HepG2 (cell line): Measurements from ENCODE around the gene KTN1. TPM values are rescaled to one million over a fixed set of nuclear protein-coding genes. Genes with fewer than 3 reads are reported as not detected.

Source experiments
- AFF4 ChIP-seq: sonication (generic); formaldehyde crosslinking; IDR thresholded peaks from 2 replicates; pipeline ENCODE4 v1.4.0; 2020; ENCODE audit warnings: missing genetic modification reagents
- AHDC1 ChIP-seq: sonication (generic); formaldehyde crosslinking; IDR thresholded peaks from 2 replicates; pipeline ENCODE4 v1.5.1; 2020; ENCODE audit warnings: mild to moderate bottlenecking, missing genetic modification reagents, borderline replicate concordance
- NFATC3 ChIP-seq: sonication (generic); formaldehyde crosslinking; IDR thresholded peaks from 2 replicates; pipeline ENCODE4 v1.5.1; 2020; ENCODE audit warnings: mild to moderate bottlenecking, missing genetic modification reagents
- NFE2L2 ChIP-seq: fragments of 150-350 bp; IDR thresholded peaks from 2 replicates; pipeline ENCODE4 v1.6.1; 2014; ENCODE audit warnings: low read length
- NPAS2 ChIP-seq: sonication (generic); formaldehyde crosslinking; IDR thresholded peaks from 2 replicates; pipeline ENCODE4 v1.8.0; 2022; ENCODE audit warnings: mild to moderate bottlenecking, missing genetic modification reagents, borderline replicate concordance
- PCBP2 ChIP-seq: fragments of 200-400 bp; formaldehyde crosslinking; optimal IDR thresholded peaks from 2 replicates; pipeline ENCODE3; 2018; ENCODE audit warnings: low read length, low read depth; ENCODE audit not compliant: poor library complexity, severe bottlenecking
- THAP7 ChIP-seq: sonication (generic); formaldehyde crosslinking; IDR thresholded peaks from 2 replicates; pipeline ENCODE4 v1.8.1; 2023; ENCODE audit warnings: mild to moderate bottlenecking, missing genetic modification reagents
- UBTF ChIP-seq: sonication (generic); formaldehyde crosslinking; IDR thresholded peaks from 2 replicates; pipeline ENCODE4 v1.4.0; 2020; ENCODE audit warnings: mild to moderate bottlenecking, missing genetic modification reagents
- ZFP36L2 ChIP-seq: sonication (generic); formaldehyde crosslinking; IDR thresholded peaks from 2 replicates; pipeline ENCODE4 v1.4.0; 2020; ENCODE audit warnings: missing genetic modification reagents
- ZNF143 ChIP-seq: sonication (generic); formaldehyde crosslinking; IDR thresholded peaks from 2 replicates; pipeline ENCODE4 v1.4.0; 2020; ENCODE audit warnings: missing genetic modification reagents
- ZNF543 ChIP-seq: sonication (generic); formaldehyde crosslinking; IDR thresholded peaks from 2 replicates; pipeline ENCODE4 v1.4.0; 2020; ENCODE audit warnings: mild to moderate bottlenecking, missing genetic modification reagents
- ZNF740 ChIP-seq: sonication (generic); formaldehyde crosslinking; IDR thresholded peaks from 2 replicates; pipeline ENCODE4 v1.4.0; 2020; ENCODE audit warnings: missing genetic modification reagents
- ZXDC ChIP-seq: sonication (generic); formaldehyde crosslinking; IDR thresholded peaks from 2 replicates; pipeline ENCODE4 v1.5.0; 2020; ENCODE audit warnings: mild to moderate bottlenecking, missing genetic modification reagents
- polyA plus RNA-seq, 8 experiments: library from polyadenylated mRNA; depleted of rRNA in 3 of 8; stranded (reverse) in 7 of 8; unstranded in 1 of 8; fragments of >200 nt; fragmentation: Illumina TruSeq in 4 of 8; extraction: Trizol in 4 of 8; gene quantifications; 2 replicates each; pipeline versions ENCODE4 v1.2.1 to v1.2.3, GENCODE V29; 2011 to 2016; ENCODE audit warnings: low read depth in 4 of 8, missing spikeins in 1 of 8, mixed read lengths in 1 of 8; ENCODE audit not compliant: insufficient read depth in 1 of 8
- total RNA-seq, 5 experiments: library from RNA; depleted of rRNA; stranded (reverse); fragments of >200 nt; fragmentation: Illumina TruSeq; extraction: Trizol; gene quantifications; 2 replicates each; pipeline ENCODE4 v1.2.3, GENCODE V29; 2016; ENCODE audit warnings: low read depth in 1 of 5

The KTN1 gene
- total and polyA plus RNA-seq, 2 of the 13 experiments (the other 11 are each of a cell fraction or from before 2014, with no cell fraction given): 60.6 to 169 TPM

GRCh38 chr14:55599250-55599879 is 19.4 kb downstream of the KTN1 start (continued):
- no peak for TF ChIP-seq ZXDC (CRISPR knock-in tag)
- no peak for TF ChIP-seq NFE2L2
- no peak for TF ChIP-seq PCBP2
- no peak for TF ChIP-seq ZFP36L2 (CRISPR knock-in tag)
- TF ChIP-seq ZNF143 (CRISPR knock-in tag): no peak
- TF ChIP-seq NPAS2 (CRISPR knock-in tag): no peak
- TF ChIP-seq THAP7 (CRISPR knock-in tag): no peak
- TF ChIP-seq ZNF543 (CRISPR knock-in tag): peak; percentile 63; the same call in 1 of the 2 replicates
- no peak for TF ChIP-seq NFATC3 (CRISPR knock-in tag)
- 0 out of 2 replicates have a peak, but pooled peaks have one; percentile 23 for TF ChIP-seq UBTF
- peak; percentile 96 for TF ChIP-seq AHDC1 (CRISPR knock-in tag)
- TF ChIP-seq ZNF740: no peak
- no peak for TF ChIP-seq AFF4 (CRISPR knock-in tag)
